Right cardiac atrium (tissue), 5 donors: Measurements from ENCODE around the gene KRT27. TPM values are rescaled to one million over a fixed set of nuclear protein-coding genes. Genes with fewer than 3 reads are reported as not detected.
"Not testable (repeated sequence)": the region's sequence is repeated elsewhere in the genome, so short reads cannot be mapped to it uniquely, and the experiment has no call there.

Experiments used
- ATAC-seq, 2 donors: fragments of 200-7000 bp; cut with Tn5 transposase; one replicate each; pipeline versions ENCODE4 v1.8.0 to v1.9.1; 2020; ENCODE audit warnings: moderate library complexity in 2 of 2, mild to moderate bottlenecking in 1 of 2
- DNase-seq, 3 donors: peaks; one replicate each; pipeline ENCODE4 v3.0.0-alpha.2; 2020
- H3K27ac ChIP-seq: one replicate; pipeline ENCODE4 v1.5.1; 2013; ENCODE audit warnings: mild to moderate bottlenecking, low read length, control low read depth, moderate library complexity
- H3K27me3 ChIP-seq: one replicate; pipeline ENCODE4 v1.6.1; 2013; ENCODE audit not compliant: control insufficient read depth, insufficient read depth
- H3K4me1 ChIP-seq: one replicate; pipeline ENCODE4 v1.6.1; 2013; ENCODE audit warnings: low read length; ENCODE audit not compliant: control insufficient read depth, insufficient read depth
- H3K4me3 ChIP-seq: one replicate; pipeline ENCODE4 v1.5.1; 2013; ENCODE audit warnings: low read length, control low read depth
- H3K9me3 ChIP-seq: one replicate; pipeline ENCODE4 v1.6.1; 2013; ENCODE audit warnings: low read length; ENCODE audit not compliant: control insufficient read depth
- WGBS: extraction: QIAGEN DNeasy Blood & Tissue Kit; methylation state at CpG from one replicate; pipeline ENCODE4 v1.1.7; 2013; 5-methylcytosine and 5-hydroxymethylcytosine counted together
- intact Hi-C, 4 donors: fragments of 100-400 bp; cut with DNase I; formaldehyde crosslinking; loops; one replicate each; pipeline versions ENCODE4 v1.11.0 to v1.14.0; 2022 to 2023
- polyA plus RNA-seq: library from polyadenylated mRNA; stranded (reverse); fragments of 200-250 nt; gene quantifications from one replicate; pipeline ENCODE4 v1.2.3, GENCODE V29; 2013
- total RNA-seq, 4 donors: library from RNA; stranded (reverse); fragmentation: NEBNext Ultra II Directional; extraction: Animal tissue kit (Norgen Biotek cat#: 25700); gene quantifications; one replicate each; pipeline ENCODE4 v1.2.1, GENCODE V29; 2021
- donor health status: healthy with polysubstance abuse.
- donor health status: DM: no; HTN: yes; CAD: no.
- donor health status: DM: no; HTN: no; CAD: no.
- donor health status: DM: no; HTN: yes; CAD: no; lungs with severe emphysema.
- donor health status: DM: yes; HTN: yes; CAD: no.

KRT27 gene
- total and polyA plus RNA-seq, 5 donors: 0.21 to 0.43 TPM; not detected in 3

DNA sequence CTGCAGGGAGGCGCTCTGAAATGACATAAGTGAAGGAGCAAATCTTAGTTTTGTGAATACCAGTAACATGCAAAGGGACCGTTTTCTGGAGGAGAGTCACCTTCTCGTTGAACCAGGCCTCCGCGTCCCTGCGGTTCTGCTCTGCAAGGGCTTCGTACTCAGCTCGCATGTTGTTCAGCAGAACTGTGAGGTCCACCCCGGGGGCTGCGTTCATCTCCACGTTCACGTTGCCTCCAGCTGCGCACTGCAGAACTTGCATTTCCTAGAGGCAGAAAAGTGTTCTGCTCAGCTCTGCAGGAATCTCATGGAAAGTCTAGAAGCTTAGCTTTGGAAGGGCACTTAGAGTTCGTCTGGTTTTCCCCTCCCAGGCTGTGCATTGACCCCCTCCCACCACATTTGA lies 31.3 kb downstream of the KRT27 start:
- no peaks in the 10 kb centered on the region for H3K27me3 ChIP-seq

GRCh38 chr17:40750391-40750790 lies 32.0 kb downstream of the KRT27 start:
- no peaks in the 10 kb centered on the region for H3K4me1 ChIP-seq
- H3K27ac ChIP-seq: no peak overlapping the region
- no peaks in the 10 kb centered on the region for H3K9me3 ChIP-seq
- no peak for ATAC-seq
- no peak for DNase-seq
- 78% methylated on average over 6 of the region's 6 CpGs for WGBS
- intact Hi-C loops: no loop called here
- no peaks in the 10 kb centered on the region for H3K27me3 ChIP-seq
- no peak overlapping the region for H3K4me3 ChIP-seq

More for the DNA sequence above, 31.3 kb downstream of the KRT27 start:
- WGBS: 84% methylated on average over 14 of the region's 14 CpGs
- Histone ChIP-seq H3K4me1 (no peaks in the 10 kb centered on the region), H3K27ac (no peak overlapping the region), H3K9me3 (no peaks in the 10 kb centered on the region), H3K4me3 (no peak overlapping the region)
- intact Hi-C loops: no loop called here
- ATAC-seq: no peak
- DNase-seq: no peak

GRCh38 chr17:40748666-40749065 lies 33.7 kb downstream of the KRT27 start:
- 44% methylated on average over 1 of the region's 1 CpG for WGBS
- DNase-seq, H3K9me3 ChIP-seq, H3K27ac ChIP-seq, intact Hi-C loops, ATAC-seq, H3K4me3 ChIP-seq, H3K4me1 ChIP-seq, H3K27me3 ChIP-seq: not testable (repeated sequence)

GRCh38 chr17:40738553-40738952 lies 43.8 kb downstream of the KRT27 start:
- WGBS: 59% methylated on average over 4 of the region's 4 CpGs

DNA sequence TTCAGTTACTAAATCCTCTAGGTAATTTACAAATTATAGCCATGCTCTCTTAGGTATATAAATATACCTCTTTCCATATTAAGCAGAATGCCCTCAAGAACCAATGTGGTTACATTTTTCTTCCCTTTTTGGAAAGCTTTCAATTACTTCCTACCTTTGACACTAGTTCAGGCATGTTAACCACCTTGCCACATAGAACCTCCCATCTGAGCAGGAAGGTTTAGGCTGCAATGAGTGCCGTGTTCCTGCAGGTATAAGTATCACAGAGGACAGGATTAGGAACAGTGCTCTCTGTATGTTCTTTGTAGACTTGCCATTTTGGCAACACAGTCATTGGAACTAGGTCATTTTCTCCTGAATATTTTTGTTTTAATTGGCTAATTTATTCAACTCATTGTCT lies 47.3 kb downstream of the KRT27 start:
- WGBS: 85% methylated on average over 1 of the region's 1 CpG
- no peak for ATAC-seq
- H3K4me3 ChIP-seq: no peak overlapping the region
- no peaks in the 10 kb centered on the region for H3K27me3 ChIP-seq
- DNase-seq: no peak
- intact Hi-C loops: no loop called here
- no peak overlapping the region for H3K27ac ChIP-seq
- H3K9me3 ChIP-seq: no peaks in the 10 kb centered on the region
- H3K4me1 ChIP-seq: no peaks in the 10 kb centered on the region

More at GRCh38 chr17:40738553-40738952, 43.8 kb downstream of the KRT27 start:
- ATAC-seq: no peak
- H3K4me1 ChIP-seq: no peaks in the 10 kb centered on the region
- H3K27ac ChIP-seq: no peak overlapping the region
- peaks cover 2% of the 10 kb centered on the region for H3K9me3 ChIP-seq
- H3K27me3 ChIP-seq: no peaks in the 10 kb centered on the region
- H3K4me3 ChIP-seq: no peak overlapping the region
- intact Hi-C loops: no loop called here
- DNase-seq: no peak

DNA sequence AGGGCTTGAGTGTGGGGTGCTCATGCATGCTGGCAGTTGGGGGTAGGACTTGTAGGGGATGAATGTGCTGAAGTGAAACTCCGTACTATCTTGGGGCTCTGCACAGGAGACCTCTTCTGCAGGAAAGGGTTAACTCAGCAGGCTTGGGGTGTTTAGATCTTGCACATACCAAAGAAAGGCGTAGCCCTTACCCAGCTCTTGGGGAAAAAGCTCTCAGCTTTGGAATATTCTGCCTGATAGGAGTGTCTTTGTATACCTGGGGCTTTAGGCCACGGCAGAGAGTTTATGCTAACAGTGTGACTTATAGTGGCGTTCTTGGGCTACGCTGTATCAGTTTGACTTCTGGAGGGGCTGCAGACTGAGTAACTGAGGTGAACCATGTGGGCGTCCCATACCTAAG lies 48.3 kb downstream of the KRT27 start:
- Histone ChIP-seq H3K4me1 (no peaks in the 10 kb centered on the region), H3K27me3 (no peaks in the 10 kb centered on the region), H3K4me3 (no peak overlapping the region), H3K27ac (no peak overlapping the region), H3K9me3 (no peaks in the 10 kb centered on the region)
- DNase-seq (no peak), ATAC-seq (no peak)
- intact Hi-C loops: no loop called here
- 83% methylated on average over 6 of the region's 6 CpGs for WGBS

- no peaks in the 10 kb centered on the region for H3K27me3 ChIP-seq
- 78% methylated on average over 1 of the region's 1 CpG for WGBS
- H3K4me1 ChIP-seq: no peaks in the 10 kb centered on the region
- ATAC-seq (no peak), DNase-seq (no peak)
- H3K27ac ChIP-seq: no peak overlapping the region
- no peaks in the 10 kb centered on the region for H3K9me3 ChIP-seq
- intact Hi-C loops: no loop called here
- no peak overlapping the region for H3K4me3 ChIP-seq
Observed at GRCh38 chr17:40730970-40731369, 51.4 kb downstream of the KRT27 start.

DNA sequence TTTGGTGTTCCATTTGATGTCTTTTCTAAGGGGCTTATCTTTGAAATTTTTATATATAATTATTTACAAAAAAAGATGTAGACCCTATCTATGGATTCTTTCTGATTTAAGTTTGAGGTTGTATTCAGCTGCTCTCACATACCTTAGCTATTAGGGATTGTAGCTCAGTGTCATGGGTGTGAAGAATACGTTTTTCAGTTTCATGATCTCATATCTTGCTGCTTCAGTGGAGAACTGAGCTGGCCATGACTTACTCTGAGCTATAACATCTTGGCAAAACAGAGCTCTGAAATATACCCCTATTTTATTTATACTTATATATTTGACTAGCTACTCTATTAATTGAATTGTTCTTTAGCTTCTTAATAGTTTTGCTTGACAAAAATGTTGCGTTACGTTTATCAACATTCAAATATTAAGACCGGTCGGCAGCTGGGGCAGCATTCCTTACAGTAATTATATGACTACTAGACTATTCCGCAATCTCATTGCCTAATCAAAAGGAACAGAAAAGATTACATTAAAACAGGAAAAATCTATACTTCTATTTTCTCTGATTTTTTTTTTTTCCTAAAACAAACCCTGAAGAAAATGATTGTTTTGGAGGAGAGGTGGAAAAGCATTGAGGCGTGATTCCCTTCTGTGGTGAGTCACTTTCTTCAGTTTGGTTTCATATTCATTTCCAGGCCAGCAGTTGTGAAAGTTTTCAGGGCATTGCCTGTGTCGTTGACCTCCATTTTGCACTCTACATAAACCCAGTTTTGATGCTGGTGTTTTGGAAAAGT lies 54.7 kb downstream of the KRT27 start:
- 66% methylated on average over 8 of the region's 8 CpGs for WGBS
- intact Hi-C loops: no loop called here
- no peak overlapping the region for H3K4me3 ChIP-seq
- no peak for DNase-seq
- ATAC-seq: peak in 1 of 2 donors; percentile 59
- H3K27me3 ChIP-seq: no peaks in the 10 kb centered on the region
- H3K4me1 ChIP-seq: no peaks in the 10 kb centered on the region
- no peaks in the 10 kb centered on the region for H3K9me3 ChIP-seq
- H3K27ac ChIP-seq: no peak overlapping the region

- H3K9me3 ChIP-seq: no peaks in the 10 kb centered on the region
- no peak overlapping the region for H3K4me3 ChIP-seq
- H3K4me1 ChIP-seq: no peaks in the 10 kb centered on the region
- intact Hi-C loops: no loop called here
- 66% methylated on average over 2 of the region's 2 CpGs for WGBS
- no peak for DNase-seq
- no peaks in the 10 kb centered on the region for H3K27me3 ChIP-seq
- no peak overlapping the region for H3K27ac ChIP-seq
- no peak for ATAC-seq
Observed at GRCh38 chr17:40726919-40727318, 55.4 kb downstream of the KRT27 start.

Other genes with a start within 250 kb of the KRT27 start
- under 1 TPM in 2 of 4 donors, not detected in 2; 0.19 to 0.20 TPM for gene CCR7, start 217.1 kb downstream of the KRT27 start, total RNA-seq
- 0.11 TPM for gene CCR7, start 217.1 kb downstream of the KRT27 start, polyA plus RNA-seq
- 10 to 100 TPM; 69.2 to 72.0 (median 71.4) TPM for gene SMARCE1, start 134.7 kb downstream of the KRT27 start, total RNA-seq
- gene SMARCE1, start 134.7 kb downstream of the KRT27 start, polyA plus RNA-seq: 51.8 TPM
- gene KRT222, start 117.4 kb downstream of the KRT27 start, total RNA-seq: 1 to 10 TPM in 1 of 4 donors, under 1 TPM in 3; 0.45 to 1.4 (median 0.58) TPM
- 1.5 TPM for gene KRT222, start 117.4 kb downstream of the KRT27 start, polyA plus RNA-seq
- not detected for gene KRT24, start 78.8 kb downstream of the KRT27 start, total RNA-seq
- gene KRT24, start 78.8 kb downstream of the KRT27 start, polyA plus RNA-seq: 0.16 TPM
- not detected for gene KRT25, start 27.2 kb downstream of the KRT27 start, total RNA-seq
- gene KRT25, start 27.2 kb downstream of the KRT27 start, polyA plus RNA-seq: not detected
- gene KRT26, start 10.3 kb downstream of the KRT27 start, total RNA-seq: not detected
- not detected for gene KRT26, start 10.3 kb downstream of the KRT27 start, polyA plus RNA-seq
- not detected for gene KRT28, start 17.4 kb upstream of the KRT27 start, total RNA-seq
- gene KRT28, start 17.4 kb upstream of the KRT27 start, polyA plus RNA-seq: not detected
- gene KRT10, start 40.1 kb upstream of the KRT27 start, total RNA-seq: 10 to 100 TPM; 65.8 to 79.5 (median 74.0) TPM
- 71.8 TPM for gene KRT10, start 40.1 kb upstream of the KRT27 start, polyA plus RNA-seq
- gene KRT12, start 84.7 kb upstream of the KRT27 start, total RNA-seq: not detected
- not detected for gene KRT12, start 84.7 kb upstream of the KRT27 start, polyA plus RNA-seq
- not detected for gene KRT20, start 102.7 kb upstream of the KRT27 start, total RNA-seq
- 0.14 TPM for gene KRT20, start 102.7 kb upstream of the KRT27 start, polyA plus RNA-seq
- not detected for gene KRT23, start 155.1 kb upstream of the KRT27 start, total RNA-seq
- not detected for gene KRT23, start 155.1 kb upstream of the KRT27 start, polyA plus RNA-seq
- gene KRT39, start 184.4 kb upstream of the KRT27 start, total RNA-seq: not detected
- not detected for gene KRT39, start 184.4 kb upstream of the KRT27 start, polyA plus RNA-seq
- gene KRT40, start 201.8 kb upstream of the KRT27 start, total RNA-seq: not detected
- not detected for gene KRT40, start 201.8 kb upstream of the KRT27 start, polyA plus RNA-seq
- gene KRTAP3-3, start 211.6 kb upstream of the KRT27 start, total RNA-seq: not detected
- gene KRTAP3-3, start 211.6 kb upstream of the KRT27 start, polyA plus RNA-seq: not detected
- gene KRTAP3-2, start 217.4 kb upstream of the KRT27 start, total RNA-seq: not detected
- not detected for gene KRTAP3-2, start 217.4 kb upstream of the KRT27 start, polyA plus RNA-seq
- gene KRTAP3-1, start 226.6 kb upstream of the KRT27 start, total RNA-seq: not detected
- not detected for gene KRTAP3-1, start 226.6 kb upstream of the KRT27 start, polyA plus RNA-seq
- gene KRTAP1-5, start 244.7 kb upstream of the KRT27 start, total RNA-seq: not detected
- gene KRTAP1-5, start 244.7 kb upstream of the KRT27 start, polyA plus RNA-seq: not detected
- gene KRTAP1-4, start 247.6 kb upstream of the KRT27 start, total RNA-seq: not detected
- not detected for gene KRTAP1-4, start 247.6 kb upstream of the KRT27 start, polyA plus RNA-seq